HG02981 (cell line): ENCODE measurements around the gene ELOVL6.
"Not testable (repeated sequence)": the region's sequence is repeated elsewhere in the genome, so short reads cannot be mapped to it uniquely, and the experiment has no call there.

Source experiments
- ATAC-seq: cut with Tn5 transposase; IDR thresholded peaks from one replicate; pipeline ENCODE4 v1.9.1; 2021; ENCODE audit warnings: mild to moderate bottlenecking, moderate library complexity; ENCODE audit not compliant: unreplicated experiment

ELOVL6 gene

GRCh38 chr4:110198435-110199416, at the start of gene ELOVL6:
Gene ELOVL6, minus strand, starts transcription at chr4:110198615. Its CDS starts 280 bp downstream, at chr4:110198335.
- ATAC-seq: peak; percentile 13

GRCh38 chr4:110248100-110248499, 49.7 kb upstream of the ELOVL6 start:
- ATAC-seq: no peak

GRCh38 chr4:110247591-110247990, 49.2 kb upstream of the ELOVL6 start:
- no peak for ATAC-seq

DNA sequence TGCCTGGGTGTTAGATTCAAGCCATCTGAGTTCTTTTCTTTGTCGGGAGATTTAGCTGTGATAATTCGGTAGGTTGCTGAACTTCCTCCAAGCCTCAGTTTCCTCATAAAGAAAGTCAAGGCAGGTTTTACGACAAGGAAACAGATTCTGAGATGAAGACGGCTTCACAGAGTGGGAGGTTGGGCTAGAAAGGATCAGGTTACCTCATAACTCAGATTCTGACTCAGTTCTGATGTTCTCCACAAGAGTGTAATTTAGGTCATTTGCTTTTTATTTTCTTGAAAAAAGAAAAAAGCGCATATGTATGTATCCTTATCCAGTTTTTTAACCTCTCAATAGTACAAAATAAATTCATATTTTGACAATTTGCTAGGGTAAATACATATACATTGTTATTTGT, 47.2 kb upstream of the ELOVL6 start:
- no peak for ATAC-seq

DNA sequence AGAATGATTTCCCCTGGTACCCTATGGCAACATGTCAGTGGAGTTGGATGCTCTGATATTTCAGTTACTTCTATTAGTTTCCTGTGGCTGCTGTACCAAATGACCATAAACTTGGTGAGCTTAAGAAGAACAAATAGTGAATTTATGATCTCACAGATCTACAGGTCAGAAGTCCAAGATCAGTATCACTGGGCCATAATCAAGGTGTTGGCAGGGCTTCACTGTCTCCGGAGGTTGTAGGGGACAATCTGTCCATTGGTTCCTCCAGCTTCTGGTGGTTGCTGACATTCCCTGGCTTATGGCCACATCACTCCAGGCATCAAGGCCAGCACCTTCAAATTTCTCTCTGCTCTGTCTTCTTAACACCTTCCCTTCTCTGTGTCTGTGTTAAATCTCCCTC, 37.9 kb upstream of the ELOVL6 start:
- ATAC-seq: no peak

DNA sequence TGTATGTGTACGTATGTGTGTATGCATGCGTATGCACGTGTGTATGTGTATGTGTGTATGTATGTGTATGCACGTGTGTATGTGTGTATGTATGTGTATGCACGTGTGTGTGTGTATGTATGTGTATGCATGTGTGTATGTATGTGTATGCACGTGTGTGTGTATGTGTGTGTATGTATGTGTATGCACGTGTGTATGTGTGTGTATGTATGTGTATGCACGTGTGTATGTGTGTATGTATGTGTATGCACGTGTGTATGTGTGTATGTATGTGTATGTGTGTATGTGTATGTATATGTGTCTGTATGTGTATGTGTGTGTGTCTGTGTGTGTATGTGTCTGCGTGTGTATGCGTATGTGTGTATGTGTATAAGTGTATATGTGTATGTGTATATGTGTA, 35.2 kb upstream of the ELOVL6 start:
- not testable (repeated sequence) for ATAC-seq

DNA sequence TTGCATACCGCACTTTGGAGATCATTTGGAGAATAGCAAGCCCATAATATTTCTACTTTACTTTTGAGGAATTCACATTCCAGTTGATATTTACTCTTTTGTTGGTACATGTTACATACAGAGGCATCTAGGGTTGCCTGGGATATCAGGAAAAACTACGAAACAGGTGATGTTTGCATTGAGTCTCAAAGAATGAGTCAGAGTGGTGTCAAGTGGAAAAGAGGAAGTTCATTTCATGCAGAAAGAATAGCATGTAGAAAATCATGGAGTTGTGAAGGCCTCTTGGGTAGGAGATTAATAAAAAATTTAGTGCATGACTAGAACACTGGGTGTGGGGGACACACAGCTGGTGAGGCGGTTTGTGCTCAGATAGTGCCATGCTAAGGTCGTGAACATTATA, 33.5 kb upstream of the ELOVL6 start:
- no peak for ATAC-seq

DNA sequence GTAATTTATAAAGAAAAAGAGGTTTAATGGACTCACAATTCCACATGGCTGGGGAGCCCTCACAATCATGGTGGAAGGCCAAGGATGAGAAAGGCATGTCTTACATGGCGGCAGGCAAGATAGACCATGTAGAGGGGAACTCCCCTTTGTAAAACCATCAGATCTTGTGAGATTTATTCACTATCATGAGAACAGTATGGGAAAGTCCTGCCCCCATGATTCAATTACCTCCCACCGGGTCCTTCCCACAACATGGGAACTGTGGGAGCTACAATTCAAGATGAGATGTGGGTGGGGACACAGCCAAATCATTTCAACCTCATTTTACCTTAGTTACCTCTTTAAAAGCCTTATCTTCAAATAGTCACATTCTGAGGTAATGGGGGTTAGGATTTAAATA, 30.9 kb upstream of the ELOVL6 start:
- no peak for ATAC-seq

DNA sequence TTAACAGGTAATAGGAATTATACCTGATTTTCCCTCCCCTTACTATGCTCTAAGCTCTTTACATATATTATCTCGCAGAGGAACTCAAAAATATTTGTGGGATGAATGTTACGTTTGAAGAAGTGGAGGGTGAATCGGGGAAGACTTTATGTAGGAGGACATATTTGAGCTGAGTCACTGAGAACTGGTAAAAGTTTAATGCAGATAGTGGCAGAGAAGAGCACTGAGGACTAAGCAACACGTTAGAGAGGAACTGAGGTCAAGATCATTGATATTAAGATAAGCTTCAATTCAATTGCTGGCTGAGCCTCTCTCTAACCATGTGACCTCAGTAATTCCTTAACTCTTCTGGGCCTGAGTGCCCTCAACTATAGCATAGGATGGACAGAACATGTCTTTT, 26.4 kb upstream of the ELOVL6 start:
- no peak for ATAC-seq

- no peak for ATAC-seq
Observed at GRCh38 chr4:110224142-110224541, 25.7 kb upstream of the ELOVL6 start.

DNA sequence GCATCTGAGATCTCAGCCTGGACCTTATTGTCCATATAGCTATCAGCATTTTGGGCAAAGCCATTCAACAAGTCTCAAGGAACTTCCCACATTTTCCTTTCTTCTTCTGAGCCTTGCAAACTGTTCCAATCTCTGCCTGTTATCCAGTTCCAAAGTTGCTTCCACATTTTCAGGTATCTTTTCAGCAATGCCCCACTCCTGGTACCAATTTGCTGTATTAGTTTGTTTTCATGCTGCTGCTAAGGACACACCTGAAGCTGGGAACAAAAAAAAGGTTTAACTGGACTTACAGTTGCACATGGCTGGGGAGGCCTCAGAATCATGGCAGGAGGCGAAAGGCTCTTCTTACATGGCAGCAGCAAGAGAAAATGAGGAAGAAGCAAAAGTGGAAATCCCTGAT, 20.5 kb upstream of the ELOVL6 start:
- ATAC-seq: not testable (repeated sequence)

DNA sequence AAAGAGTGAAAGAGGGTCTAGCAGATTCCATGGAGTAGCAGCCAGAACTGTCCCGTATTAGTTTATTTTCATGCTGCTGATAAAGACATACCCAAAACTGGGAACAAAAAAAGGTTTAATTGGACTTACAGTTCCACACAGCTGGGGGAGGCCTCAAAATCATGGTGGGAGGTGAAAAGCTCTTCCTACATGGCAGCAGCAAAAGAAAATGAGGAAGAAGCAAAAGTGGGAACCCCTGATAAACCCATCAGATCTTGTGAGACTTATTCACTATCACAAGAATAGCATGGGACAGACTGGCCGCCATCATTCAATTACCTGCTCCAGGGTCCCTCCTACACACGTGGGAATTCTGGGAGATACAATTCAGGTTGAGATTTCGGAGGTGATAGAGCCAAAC, 18.8 kb upstream of the ELOVL6 start:
- not testable (repeated sequence) for ATAC-seq

DNA sequence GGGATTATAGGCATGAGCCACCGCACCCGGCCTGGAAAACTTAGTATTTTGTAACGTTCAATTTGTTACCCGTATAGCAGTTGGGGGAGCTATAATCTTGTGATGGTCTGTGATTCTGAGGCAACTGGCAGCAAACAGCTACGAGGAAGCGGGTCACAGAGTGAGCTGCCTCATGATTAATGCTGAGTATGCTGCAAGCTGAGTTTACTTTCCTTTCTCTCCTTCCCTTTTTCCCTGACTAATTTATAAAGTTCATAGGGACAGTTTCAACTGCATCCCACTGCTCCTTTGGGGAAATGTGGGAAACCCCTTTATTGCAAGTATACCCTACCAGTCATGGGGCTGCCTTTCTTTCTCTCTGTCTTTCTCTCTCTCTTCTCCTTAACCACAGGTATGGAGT, 17.7 kb upstream of the ELOVL6 start:
- ATAC-seq: no peak

DNA sequence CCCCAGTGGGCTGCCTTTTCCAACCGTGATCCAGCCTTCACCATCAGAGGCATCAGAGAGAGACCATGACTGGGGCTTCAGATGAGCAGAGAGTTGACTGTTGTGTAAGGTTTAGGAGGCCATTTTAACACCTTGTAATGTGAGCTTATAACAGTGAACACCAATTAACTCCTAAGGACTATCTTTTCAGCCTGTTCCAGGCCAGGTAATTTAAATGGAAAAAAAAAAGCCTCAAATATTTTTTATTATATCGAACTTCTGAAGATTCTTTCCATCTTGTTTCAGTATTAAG, 13.3 kb upstream of the ELOVL6 start:
- ATAC-seq: no peak

GRCh38 chr4:110211007-110211769, 12.8 kb upstream of the ELOVL6 start:
- peak; percentile 88 for ATAC-seq

GRCh38 chr4:110208419-110208818, 10.0 kb upstream of the ELOVL6 start:
- ATAC-seq: no peak

- ATAC-seq: no peak
Observed at GRCh38 chr4:110207233-110207632, 8.8 kb upstream of the ELOVL6 start.

DNA sequence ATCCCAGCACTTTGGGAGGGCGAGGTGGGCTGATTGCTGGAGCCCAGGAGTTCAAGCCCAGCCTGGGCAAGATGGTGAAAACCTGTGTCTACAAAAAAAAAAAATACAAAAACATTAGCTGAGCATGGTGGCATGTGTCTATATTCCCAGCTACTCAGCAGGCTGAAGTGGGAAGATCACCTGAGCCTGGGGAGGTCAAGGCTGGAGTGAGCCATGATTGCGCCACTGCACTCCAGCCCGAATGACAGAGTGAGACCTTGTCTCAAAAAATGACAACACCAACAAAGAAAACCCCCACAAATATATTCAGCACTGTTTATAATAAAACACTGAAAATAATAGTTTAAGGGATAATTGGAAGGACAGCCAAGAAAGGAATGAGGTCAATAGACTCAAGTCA, 3.6 kb upstream of the ELOVL6 start:
- no peak for ATAC-seq

DNA sequence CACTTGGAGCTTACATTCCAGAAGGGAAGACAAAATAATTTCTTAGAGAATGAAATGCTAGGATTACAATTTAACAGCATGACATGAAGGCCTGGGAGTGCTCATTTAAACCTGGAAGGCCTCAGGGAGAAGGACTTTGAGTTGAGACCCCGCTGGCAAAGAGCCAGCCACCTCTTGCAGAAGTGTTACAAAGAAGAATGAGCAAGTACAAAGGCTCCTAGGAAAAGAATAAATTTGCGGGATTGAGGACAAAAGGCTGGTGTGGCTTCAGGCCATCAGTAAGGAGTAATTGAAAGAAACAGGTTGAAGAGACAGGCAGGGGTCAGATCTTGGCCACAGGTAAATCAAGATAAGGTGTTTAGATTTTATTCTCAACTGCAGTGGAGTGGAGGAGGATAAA, 3.1 kb upstream of the ELOVL6 start:
- no peak for ATAC-seq

GRCh38 chr4:110200689-110201088, 2.3 kb upstream of the ELOVL6 start:
- ATAC-seq: no peak

- ATAC-seq: no peak
Observed at GRCh38 chr4:110198049-110198434, 373 bp downstream of the ELOVL6 start.

- ATAC-seq: no peak
Observed at GRCh38 chr4:110197529-110198042, 829 bp downstream of the ELOVL6 start.
